Parathyroid adenoma (tissue), 2 donors: ENCODE measurements around the gene SLC10A1.

ENCODE experiments used
- H2AFZ ChIP-seq: fragments of 300-600 bp; sonication (generic); one replicate; pipeline ENCODE4 v1.7.0; 2017; ENCODE audit warnings: antibody characterized with exemption, mild to moderate bottlenecking
- H3K27ac ChIP-seq: fragments of 300-600 bp; sonication (generic); one replicate; pipeline ENCODE4 v1.7.0; 2017
- H3K27me3 ChIP-seq: fragments of 300-600 bp; sonication (generic); one replicate; pipeline ENCODE4 v1.7.0; 2017; ENCODE audit warnings: low read length; ENCODE audit not compliant: control insufficient read depth, insufficient read depth
- H3K36me3 ChIP-seq: fragments of 300-600 bp; sonication (generic); one replicate; pipeline ENCODE4 v1.7.0; 2017; ENCODE audit warnings: low read length; ENCODE audit not compliant: control insufficient read depth, insufficient read depth
- H3K4me1 ChIP-seq: fragments of 300-600 bp; sonication (generic); one replicate; pipeline ENCODE4 v1.7.0; 2017; ENCODE audit warnings: control low read depth
- H3K4me2 ChIP-seq: fragments of 300-600 bp; sonication (generic); one replicate; pipeline ENCODE4 v1.7.0; 2017; ENCODE audit warnings: low read length
- H3K4me3 ChIP-seq: fragments of 300-600 bp; sonication (generic); one replicate; pipeline ENCODE4 v1.7.0; 2017; ENCODE audit warnings: low read depth, low read length
- H3K79me2 ChIP-seq: fragments of 300-600 bp; sonication (generic); one replicate; pipeline ENCODE4 v1.7.0; 2017; ENCODE audit warnings: control low read depth
- H3K9ac ChIP-seq: fragments of 300-600 bp; sonication (generic); one replicate; pipeline ENCODE4 v1.7.0; 2017; ENCODE audit warnings: mild to moderate bottlenecking
- H3K9me3 ChIP-seq: fragments of 300-600 bp; sonication (generic); one replicate; pipeline ENCODE4 v1.7.0; 2017; ENCODE audit warnings: low read length; ENCODE audit not compliant: control insufficient read depth
- CTCF ChIP-seq: fragments of 300-600 bp; sonication (generic); IDR thresholded peaks from one replicate; pipeline ENCODE4 v1.7.0; 2017; ENCODE audit warnings: antibody characterized with exemption, mild to moderate bottlenecking
- donor health status: primary hyperparathyroidism.

The SLC10A1 gene

GRCh38 chr14:69776875-69777453 is 20.1 kb downstream of the SLC10A1 start:
- no peak for TF ChIP-seq CTCF
- no peaks in the 10 kb centered on the region for H3K36me3 ChIP-seq
- H3K9ac ChIP-seq: no peak overlapping the region
- H3K4me1 ChIP-seq: peaks cover 8% of the 10 kb centered on the region
- H3K4me3 ChIP-seq: no peak overlapping the region
- H3K4me2 ChIP-seq: peak overlapping the region; percentile 29
- no peaks in the 10 kb centered on the region for H3K27me3 ChIP-seq
- no peaks in the 10 kb centered on the region for H3K9me3 ChIP-seq
- H3K79me2 ChIP-seq: peaks cover 3% of the 10 kb centered on the region
- H2AFZ ChIP-seq: no peak overlapping the region
- H3K27ac ChIP-seq: no peak overlapping the region

- Histone ChIP-seq H2AFZ (no peak overlapping the region), H3K9ac (no peak overlapping the region), H3K9me3 (no peaks in the 10 kb centered on the region), H3K27ac (no peak overlapping the region), H3K4me2 (no peak overlapping the region), H3K36me3 (no peaks in the 10 kb centered on the region), H3K4me1 (peaks cover 14% of the 10 kb centered on the region), H3K27me3 (no peaks in the 10 kb centered on the region), H3K79me2 (peaks cover 9% of the 10 kb centered on the region), H3K4me3 (no peak overlapping the region)
- TF ChIP-seq CTCF: no peak
These were observed 22.0 kb downstream of the SLC10A1 start for GRCh38 chr14:69775012-69775411.

DNA sequence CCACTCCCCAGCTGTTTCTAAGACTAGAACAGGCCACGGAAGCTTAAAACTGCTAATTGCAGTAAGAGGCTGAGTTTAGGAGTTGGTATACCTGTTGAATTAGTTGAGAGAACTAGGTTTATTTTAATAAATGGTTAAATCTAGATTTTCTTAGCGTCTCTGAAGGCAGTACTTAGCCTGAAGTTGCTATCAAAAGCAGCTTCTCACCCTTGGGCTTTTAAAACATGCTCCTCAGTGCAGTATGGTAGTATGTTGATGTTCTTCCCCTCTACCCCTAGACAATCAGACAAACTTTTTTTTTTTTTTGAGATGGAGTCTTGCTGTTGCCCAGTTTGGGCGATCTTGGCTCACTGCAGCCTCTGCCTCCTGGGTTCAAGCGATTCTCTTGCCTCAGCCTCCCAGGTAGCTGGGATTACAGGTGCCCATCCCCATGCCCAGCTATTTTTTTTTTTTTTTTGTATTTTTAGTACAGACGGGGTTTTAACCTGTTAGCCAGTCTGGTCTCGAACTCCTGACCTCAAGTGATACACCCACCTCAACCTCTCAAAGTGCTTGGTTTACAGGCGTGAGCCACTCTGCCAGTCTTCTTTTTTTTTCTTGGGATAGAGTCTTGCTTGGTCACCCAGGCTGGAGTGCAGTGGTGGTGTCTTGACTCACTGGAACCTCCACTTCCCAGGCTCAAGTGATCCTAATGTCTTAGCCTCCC is 23.3 kb downstream of the SLC10A1 start:
- TF ChIP-seq CTCF: no peak
- Histone ChIP-seq H3K27me3 (no peaks in the 10 kb centered on the region), H3K79me2 (peaks cover 18% of the 10 kb centered on the region), H3K9ac (no peak overlapping the region), H3K4me1 (peaks cover 25% of the 10 kb centered on the region), H3K4me3 (no peak overlapping the region), H3K4me2 (no peak overlapping the region), H3K9me3 (no peaks in the 10 kb centered on the region), H2AFZ (no peak overlapping the region), H3K36me3 (no peaks in the 10 kb centered on the region), H3K27ac (no peak overlapping the region)

- Histone ChIP-seq H3K4me1 (peaks cover 32% of the 10 kb centered on the region), H3K36me3 (no peaks in the 10 kb centered on the region), H3K27ac (no peak overlapping the region), H3K9me3 (no peaks in the 10 kb centered on the region), H2AFZ (no peak overlapping the region), H3K9ac (no peak overlapping the region), H3K79me2 (peaks cover 31% of the 10 kb centered on the region), H3K27me3 (no peaks in the 10 kb centered on the region), H3K4me3 (no peak overlapping the region), H3K4me2 (no peak overlapping the region)
- no peak for TF ChIP-seq CTCF
These were observed 24.7 kb downstream of the SLC10A1 start for GRCh38 chr14:69772082-69773017.
